HG02678 (cell line): Measurements from ENCODE around the gene STX10.
A peak's percentile ranks its signal among the peaks of the same experiment; 100 is the strongest.
"Not testable (repeated sequence)": the region's sequence is repeated elsewhere in the genome, so short reads cannot be mapped to it uniquely, and the experiment has no call there.

Experiments used
- ATAC-seq: cut with Tn5 transposase; IDR thresholded peaks from one replicate; pipeline ENCODE4 v1.9.1; 2021; ENCODE audit warnings: mild to moderate bottlenecking, moderate library complexity; ENCODE audit not compliant: unreplicated experiment

Gene STX10, protein sequence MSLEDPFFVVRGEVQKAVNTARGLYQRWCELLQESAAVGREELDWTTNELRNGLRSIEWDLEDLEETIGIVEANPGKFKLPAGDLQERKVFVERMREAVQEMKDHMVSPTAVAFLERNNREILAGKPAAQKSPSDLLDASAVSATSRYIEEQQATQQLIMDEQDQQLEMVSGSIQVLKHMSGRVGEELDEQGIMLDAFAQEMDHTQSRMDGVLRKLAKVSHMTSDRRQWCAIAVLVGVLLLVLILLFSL

DNA sequence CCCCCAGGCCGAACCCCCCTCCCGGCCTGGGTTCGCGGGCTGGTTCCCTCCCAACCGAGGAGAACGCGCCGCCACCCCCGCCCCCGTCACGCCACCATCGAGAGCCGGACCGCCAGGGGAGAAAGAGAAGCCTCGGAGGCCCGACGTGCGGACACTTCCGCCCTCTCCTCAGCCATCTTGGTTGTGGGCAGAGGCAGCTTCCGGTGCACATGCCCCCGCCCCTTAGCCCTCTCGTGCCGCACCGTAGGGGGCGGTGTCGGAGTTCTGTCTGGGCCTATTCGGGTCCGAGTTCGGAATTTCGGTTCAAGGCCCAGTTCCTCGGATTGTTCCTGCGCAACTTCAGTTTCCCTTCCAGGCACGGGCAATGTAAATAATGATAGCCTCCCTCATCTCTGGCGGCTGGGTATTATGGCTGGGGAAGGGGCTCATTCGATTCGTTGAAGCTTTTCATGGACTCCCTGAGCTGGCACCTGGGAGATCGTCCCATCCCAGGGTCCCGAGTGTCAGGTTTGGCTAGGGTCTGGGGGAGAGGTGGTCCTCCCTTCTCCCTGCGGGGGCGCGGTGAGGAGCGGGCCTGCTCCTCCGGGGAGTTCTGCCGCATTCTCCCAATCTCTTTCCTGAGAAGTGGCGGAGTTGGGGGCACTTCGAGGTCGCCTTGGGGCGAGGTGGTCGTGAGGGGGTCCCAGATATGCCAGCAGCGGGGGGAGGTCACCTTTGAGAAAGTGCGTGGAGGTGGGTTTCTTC is at the start of gene STX10, which contains the start of gene IER2:
Gene STX10, minus strand, starts transcription at position 189 of the 744 bp plus-strand sequence. CDS start 202 bp downstream, outside the sequence.
Gene IER2, plus strand, starts transcription at position 225 of the 744 bp plus-strand sequence. CDS start 2,776 bp downstream, outside the sequence.
- ATAC-seq, result peak; percentile 38

DNA sequence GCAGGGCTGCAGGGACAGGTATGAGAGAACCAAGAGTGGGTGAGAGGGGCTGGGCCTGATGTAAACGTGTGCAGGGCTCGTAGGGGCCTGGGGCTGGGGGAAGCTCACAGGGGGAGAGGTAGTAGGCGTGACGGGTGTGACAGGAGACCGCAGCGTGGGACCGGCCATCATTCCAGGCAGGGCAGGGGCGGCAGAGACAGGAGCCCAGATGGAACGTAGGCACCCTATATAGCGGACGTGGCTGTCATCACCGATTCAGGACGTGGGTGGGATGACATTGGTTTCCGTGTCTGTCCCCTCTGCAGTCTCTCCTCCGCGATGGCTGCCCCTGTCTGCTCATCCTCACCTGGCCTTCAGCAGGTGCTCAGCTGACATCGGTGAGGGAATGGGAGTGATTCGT is 48.5 kb upstream of the STX10 start:
- ATAC-seq, result no peak

DNA sequence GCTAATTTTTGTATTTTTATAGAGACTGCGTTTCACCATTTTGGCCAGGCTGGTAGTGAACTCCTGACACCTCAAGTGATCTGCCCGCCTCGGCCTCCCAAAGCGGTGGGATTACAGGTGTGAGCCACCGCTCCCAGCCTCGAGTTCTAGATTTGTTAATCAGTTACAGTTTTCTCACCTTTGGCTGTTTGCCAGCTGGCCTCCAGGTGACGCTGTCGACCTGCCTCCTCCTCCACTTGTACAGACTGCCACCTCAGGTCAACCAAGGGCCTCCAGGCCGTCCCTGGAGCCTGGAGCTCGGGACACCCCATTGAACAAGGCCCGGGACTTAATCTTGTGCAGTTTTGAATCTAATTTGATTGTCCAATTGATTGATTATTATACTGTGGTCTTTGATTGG is 45.5 kb upstream of the STX10 start:
- ATAC-seq, result no peak

GRCh38 chr19:13190781-13191540 is 40.8 kb upstream of the STX10 start:
- ATAC-seq, result no peak

DNA sequence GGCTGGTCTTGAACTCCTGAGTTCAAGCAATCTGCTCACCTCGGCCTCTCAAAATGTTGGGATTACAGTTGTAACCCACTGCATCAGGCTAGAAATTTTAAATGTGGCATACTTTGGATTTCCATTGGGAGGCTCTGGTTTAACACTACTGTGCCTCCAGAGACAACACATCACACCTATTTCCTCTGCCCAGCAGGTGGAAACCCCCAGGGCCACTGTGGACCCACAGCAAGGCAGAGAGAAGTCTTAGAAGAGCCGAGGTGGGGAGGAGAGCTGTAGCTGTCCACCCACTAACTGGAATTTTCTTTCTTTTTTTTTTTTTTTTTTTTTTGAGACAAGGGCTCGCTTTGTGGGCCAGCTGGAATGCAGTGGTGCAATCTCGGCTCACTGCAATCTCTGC is 39.4 kb upstream of the STX10 start:
- no peak for ATAC-seq

- no peak for ATAC-seq
Measured at GRCh38 chr19:13187419-13187818, 37.2 kb upstream of the STX10 start.

DNA sequence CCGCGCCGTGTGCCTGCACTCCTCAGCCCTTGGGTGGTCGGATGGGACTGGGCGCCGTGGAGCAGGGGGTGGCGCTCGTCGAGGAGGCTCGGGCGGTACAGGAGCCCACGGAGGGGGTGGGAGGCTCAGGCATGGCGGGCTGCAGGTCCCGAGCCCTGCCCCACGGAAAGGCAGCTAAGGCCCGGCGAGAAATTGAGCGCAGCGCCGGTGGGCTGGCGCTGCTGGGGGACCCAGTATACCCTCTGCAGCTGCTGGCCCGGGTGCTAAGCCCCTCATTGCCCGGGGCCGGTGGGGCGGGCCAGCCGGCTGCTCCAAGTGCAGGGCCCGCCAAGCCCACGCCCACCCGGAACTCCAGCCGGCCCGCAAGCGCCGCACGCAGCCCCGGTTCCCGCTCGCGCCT is 36.5 kb upstream of the STX10 start:
- not testable (repeated sequence) for ATAC-seq

DNA sequence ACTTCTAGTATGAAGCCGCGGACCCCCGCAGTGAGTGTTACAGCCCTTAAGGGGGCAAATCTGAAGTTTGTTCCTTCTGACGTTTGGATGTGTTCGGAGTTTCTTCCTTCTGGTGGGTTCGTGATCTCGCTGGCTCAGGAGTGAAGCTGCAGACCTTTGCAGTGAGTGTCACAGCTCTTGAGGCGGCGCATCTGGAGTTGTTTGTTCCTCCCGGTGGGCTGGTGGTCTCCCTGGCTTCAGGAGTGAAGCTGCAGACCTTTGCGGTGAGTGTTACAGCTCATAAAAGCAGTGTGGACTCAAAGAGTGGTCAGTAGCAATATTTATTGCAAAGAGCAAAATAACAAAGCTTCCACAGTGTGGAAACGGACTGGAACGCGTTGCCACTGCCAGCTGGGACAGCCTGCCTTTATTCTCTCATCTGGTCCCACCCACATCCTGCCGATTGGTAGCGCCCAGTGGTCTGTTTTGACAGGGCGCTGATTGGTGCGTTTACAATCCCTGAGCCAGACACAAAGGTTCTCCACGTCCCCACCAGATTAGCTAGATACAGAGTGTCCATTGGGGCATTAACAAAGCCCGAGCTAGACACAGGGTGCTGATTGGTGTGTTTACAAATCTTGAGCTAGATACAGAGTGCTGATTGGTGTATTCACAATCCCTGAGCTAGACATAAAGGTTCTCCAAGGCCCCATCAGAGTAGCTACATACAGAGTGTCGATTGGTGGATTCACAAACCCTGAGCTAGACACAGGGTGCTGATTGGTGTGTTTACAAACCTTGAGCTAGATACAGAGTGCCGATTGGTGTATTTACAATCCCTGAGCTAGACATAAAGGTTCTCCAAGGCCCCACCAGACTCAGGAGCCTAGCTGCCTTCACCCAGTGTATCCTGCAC is 35.8 kb upstream of the STX10 start:
- not testable (repeated sequence) for ATAC-seq

- not testable (repeated sequence) for ATAC-seq
Measured at GRCh38 chr19:13184926-13185325, 34.8 kb upstream of the STX10 start.

GRCh38 chr19:13181747-13182388 is 31.7 kb upstream of the STX10 start:
- no peak for ATAC-seq

GRCh38 chr19:13178291-13178690 is 28.1 kb upstream of the STX10 start:
- ATAC-seq, result not testable (repeated sequence)

- not testable (repeated sequence) for ATAC-seq
Measured at GRCh38 chr19:13177584-13177983, 27.4 kb upstream of the STX10 start.

DNA sequence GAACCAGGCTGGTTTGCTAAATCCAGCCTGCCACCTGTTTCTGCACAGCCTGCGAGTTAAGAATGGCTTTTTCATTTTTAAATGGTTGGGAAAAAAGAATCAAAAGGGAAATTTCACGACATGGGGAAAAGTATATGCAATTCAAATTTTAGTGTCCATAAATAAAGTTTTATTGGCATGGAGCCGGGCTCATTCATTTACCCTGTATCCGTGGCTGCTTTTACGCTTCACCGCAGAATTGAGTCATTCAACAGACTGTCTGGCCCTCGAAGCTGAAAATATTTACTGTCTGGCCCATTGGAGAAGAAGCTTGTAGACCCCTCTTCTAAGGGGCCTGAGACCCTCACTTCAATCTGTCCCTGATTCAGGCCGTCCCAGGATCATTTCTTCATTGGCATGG is 26.2 kb upstream of the STX10 start:
- ATAC-seq, result no peak

DNA sequence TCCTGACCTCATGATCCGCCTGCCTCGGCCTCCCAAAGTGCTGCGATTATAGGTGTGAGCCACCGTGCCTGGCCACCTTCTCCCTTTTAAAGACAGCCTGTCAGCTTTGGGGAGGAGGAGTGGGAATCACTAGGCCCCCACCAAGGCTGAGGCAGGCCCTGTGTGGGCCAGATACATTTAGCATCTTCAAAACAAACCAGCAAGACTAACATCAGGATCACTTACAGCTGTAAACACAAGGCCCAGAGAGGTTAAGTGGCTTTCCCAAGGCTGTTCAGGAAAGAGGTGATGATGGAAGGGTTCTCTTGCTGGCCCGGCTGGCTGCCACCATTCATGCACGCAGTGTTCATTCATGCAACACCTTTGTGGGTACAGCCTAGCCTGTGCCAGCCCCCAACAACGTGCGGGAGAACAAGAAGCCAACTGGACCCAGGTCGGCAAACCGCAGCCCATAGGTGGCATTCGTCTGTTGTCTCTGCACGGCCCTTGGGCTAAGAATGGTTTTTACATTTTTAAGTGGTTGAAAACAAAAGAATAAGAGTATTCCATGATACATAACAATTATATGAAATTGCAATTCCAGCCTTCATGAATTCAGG is 23.1 kb upstream of the STX10 start:
- no peak for ATAC-seq

DNA sequence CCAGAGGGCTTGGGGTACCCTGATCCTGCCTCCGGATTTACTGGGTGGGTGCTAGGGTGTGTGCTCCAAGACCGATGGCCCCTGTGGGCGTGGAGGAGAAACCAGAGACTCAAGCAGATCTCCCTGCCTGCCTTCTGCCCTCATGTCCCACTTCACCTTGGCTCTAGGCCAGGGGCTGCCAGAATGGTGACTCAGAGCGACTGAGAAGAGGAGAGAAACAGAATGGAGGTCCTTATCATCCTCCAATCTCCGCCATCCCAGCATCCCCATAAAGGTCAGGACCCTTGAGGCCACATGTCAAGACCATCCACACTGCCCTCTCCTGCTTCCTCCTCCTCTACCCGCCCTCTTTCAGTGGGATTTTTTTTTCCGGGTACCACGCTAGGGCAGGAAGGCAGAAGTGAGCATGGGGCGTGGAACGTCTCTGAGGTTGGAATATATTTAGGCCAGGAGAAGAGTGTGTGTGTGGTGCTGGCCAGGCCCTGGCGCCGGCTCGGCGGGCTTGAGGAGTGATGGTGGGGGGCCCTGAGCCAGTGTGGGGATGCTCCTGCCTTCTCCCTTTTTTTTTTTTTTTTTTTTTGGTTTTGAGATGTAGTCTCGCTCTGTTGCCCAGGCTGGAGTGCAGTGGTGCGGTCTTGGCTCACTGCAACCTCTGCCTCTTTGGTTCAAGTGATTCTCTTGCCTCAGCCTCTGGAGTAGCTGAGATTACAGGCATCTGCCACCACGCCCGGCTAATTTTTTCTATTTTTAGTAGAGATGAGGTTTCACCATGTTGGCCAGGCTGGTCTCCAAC is 22.4 kb upstream of the STX10 start:
- ATAC-seq, result no peak

GRCh38 chr19:13171146-13171545 is 21.0 kb upstream of the STX10 start:
- ATAC-seq, result no peak

GRCh38 chr19:13169769-13170168 is 19.6 kb upstream of the STX10 start:
- ATAC-seq, result no peak

DNA sequence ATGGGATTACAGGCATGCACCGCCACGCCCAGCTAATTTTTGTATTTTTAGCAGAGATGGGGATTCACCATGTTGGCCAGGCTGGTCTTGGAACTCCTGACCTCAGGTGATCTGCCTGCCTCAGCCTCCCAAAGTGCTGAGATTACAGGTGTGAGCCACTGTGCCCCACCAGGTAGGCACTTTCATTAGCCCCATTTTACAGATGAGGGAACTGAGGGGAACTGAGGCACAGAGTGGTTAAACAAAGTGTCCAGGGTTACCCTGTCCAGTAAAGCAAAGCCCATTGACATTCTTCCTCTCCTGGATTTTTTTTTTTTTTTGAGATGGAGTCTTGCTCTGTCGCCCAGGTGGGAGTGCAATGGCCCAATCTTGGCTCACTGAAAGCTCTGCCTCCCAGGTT is 16.0 kb upstream of the STX10 start:
- not testable (repeated sequence) for ATAC-seq
